ENCODE measurements around the gene CRISP1. TPM values are rescaled to one million over a fixed set of nuclear protein-coding genes. Genes with fewer than 3 reads are reported as not detected.
"Not testable (repeated sequence)": the region's sequence is repeated elsewhere in the genome, so short reads cannot be mapped to it uniquely, and the experiment has no call there.

CRISP1 gene
- total and polyA plus RNA-seq, 10 donors, result not detected

DNA sequence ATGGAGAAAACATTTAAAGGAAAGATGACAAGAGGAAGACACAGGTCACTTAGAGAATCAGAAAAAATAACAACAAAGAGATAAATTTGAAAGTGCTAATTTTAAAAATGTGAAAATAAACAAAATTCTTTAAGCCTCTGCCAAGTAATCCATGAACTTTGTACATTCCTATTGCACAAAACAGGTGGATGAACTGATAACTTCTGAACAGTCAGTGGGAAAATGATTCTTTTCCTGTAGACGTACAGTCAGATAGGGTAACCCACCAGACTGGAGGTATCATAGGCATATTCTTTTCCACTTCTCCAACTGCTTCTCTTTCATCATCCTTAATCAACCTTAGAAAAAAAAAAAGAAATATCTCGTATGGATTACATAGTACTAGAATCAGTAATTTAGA lies 36.5 kb upstream of the CRISP1 start:
- no peaks in the 10 kb centered on the region for H3K27me3 ChIP-seq (replicated peaks in 1 of 7)
- H3K27ac ChIP-seq, result no peak overlapping the region
- DNase-seq, result no peak
- intact Hi-C loops (cut with DNase I; ENCODE audit: low total_unique reads), result no loop called here
- no peaks in the 10 kb centered on the region for H3K9me3 ChIP-seq
- TF ChIP-seq POLR2AphosphoS5 (IDR thresholded peaks at IDR 0.05), result no peak
- TF ChIP-seq POLR2A (IDR thresholded peaks at IDR 0.05), result no peak
- TF ChIP-seq, protein P1, sequence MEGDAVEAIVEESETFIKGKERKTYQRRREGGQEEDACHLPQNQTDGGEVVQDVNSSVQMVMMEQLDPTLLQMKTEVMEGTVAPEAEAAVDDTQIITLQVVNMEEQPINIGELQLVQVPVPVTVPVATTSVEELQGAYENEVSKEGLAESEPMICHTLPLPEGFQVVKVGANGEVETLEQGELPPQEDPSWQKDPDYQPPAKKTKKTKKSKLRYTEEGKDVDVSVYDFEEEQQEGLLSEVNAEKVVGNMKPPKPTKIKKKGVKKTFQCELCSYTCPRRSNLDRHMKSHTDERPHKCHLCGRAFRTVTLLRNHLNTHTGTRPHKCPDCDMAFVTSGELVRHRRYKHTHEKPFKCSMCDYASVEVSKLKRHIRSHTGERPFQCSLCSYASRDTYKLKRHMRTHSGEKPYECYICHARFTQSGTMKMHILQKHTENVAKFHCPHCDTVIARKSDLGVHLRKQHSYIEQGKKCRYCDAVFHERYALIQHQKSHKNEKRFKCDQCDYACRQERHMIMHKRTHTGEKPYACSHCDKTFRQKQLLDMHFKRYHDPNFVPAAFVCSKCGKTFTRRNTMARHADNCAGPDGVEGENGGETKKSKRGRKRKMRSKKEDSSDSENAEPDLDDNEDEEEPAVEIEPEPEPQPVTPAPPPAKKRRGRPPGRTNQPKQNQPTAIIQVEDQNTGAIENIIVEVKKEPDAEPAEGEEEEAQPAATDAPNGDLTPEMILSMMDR (IDR thresholded peaks at IDR 0.05 in 8 of 11, conservative IDR thresholded peaks at IDR 0.05 in 3 of 11), result no peak
- 42 to 84% (median 70%) methylated on average over 2 of the region's 2 CpGs for WGBS, 5 donors
- H3K4me1 ChIP-seq, result no peaks in the 10 kb centered on the region
- H3K4me3 ChIP-seq, result no peak overlapping the region
- H3K36me3 ChIP-seq, result no peaks in the 10 kb centered on the region

DNA sequence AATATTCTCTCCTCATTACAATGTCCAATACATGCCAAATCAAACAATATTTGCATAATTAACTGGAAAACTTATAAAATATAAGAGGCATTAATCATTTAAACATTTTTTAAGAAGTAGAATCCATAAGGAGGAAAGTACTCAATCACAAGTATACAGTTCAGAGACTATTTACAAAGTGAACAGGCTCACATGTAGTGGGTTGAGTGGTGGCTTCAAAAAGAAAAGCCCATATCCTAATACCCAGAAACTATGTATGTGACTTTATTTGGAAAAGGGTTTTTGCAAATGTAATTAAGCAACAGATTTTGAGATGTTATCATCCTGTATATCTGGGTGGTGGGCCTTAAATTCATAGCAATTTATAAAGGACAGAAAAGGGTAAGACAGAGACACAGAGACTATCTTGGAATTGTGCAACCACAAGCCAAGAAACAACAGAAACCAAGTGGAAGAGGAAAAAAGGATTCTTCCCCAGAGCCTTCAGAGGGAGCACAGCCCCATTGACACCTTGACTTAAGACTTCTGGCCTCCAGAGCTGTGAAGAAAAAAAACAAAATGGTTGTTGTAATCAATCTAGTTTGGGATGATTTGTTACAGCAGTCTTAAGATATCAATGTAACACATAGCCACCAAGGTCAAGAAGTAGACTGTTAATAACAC lies 32.7 kb upstream of the CRISP1 start:
- intact Hi-C loops (cut with DNase I; ENCODE audit: low total_unique reads), result no loop called here
- Histone ChIP-seq H3K9me3 (peaks cover 0 to 20% (median 9%) of the 10 kb centered on the region in 8 donors), H3K27ac (no peak overlapping the region), H3K4me3 (no peak overlapping the region), H3K27me3 (replicated peaks in 1 of 7) (no peaks in the 10 kb centered on the region), H3K36me3 (no peaks in the 10 kb centered on the region), H3K4me1 (no peaks in the 10 kb centered on the region)
- TF ChIP-seq POLR2AphosphoS5 (IDR thresholded peaks at IDR 0.05), result no peak
- no peak for TF ChIP-seq POLR2A (IDR thresholded peaks at IDR 0.05)
- TF ChIP-seq, protein P1 (IDR thresholded peaks at IDR 0.05 in 8 of 11, conservative IDR thresholded peaks at IDR 0.05 in 3 of 11), result no peak
- DNase-seq, result no peak

DNA sequence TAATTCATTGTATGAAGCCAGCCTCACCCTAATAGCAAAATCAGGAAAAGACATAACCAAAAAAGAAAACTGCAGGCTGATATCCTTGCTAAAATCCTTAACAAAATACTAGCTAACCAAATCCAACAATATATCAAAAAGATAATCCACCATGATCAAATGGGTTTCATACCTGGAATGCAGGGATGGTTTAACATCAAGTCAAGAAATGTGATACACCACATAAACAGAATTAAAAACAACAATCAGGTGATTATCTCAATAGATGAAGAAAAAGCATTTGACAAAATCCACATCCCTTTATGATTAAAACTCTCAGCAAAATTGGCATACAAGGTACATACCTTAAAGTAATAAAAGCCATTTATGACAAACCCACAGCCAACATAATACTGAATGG lies 29.2 kb upstream of the CRISP1 start:
- H3K27me3 ChIP-seq (replicated peaks in 1 of 7); H3K4me3 ChIP-seq; H3K27ac ChIP-seq; intact Hi-C loops (cut with DNase I; ENCODE audit: low total_unique reads); H3K4me1 ChIP-seq; H3K36me3 ChIP-seq; DNase-seq: not testable (repeated sequence)
- peaks cover 0 to 21% (median 12%) of the 10 kb centered on the region in 8 donors for H3K9me3 ChIP-seq

DNA sequence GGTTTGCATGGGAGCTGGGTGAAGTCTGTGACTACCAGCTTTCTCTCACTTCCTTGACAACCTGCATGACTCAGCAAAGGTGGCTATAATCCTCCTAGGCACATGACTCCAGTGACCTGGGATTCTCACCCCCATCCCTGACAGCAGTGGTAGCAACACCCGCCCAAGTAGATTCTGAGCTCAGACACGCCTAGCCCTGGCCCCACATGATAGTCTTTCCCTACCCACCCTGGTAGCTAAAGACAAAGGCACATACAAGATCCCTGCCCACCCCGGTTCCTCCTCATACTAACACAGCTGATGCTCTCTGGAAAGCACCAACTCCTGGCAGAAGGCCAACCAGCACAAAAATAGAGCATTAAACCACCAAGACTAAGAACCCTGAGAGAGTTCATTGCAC lies 25.9 kb upstream of the CRISP1 start:
- DNase-seq, result no peak
- no peak for TF ChIP-seq POLR2A (IDR thresholded peaks at IDR 0.05)
- TF ChIP-seq POLR2AphosphoS5 (IDR thresholded peaks at IDR 0.05), result no peak
- Histone ChIP-seq H3K4me1 (no peaks in the 10 kb centered on the region), H3K9me3 (peaks cover 0 to 30% (median 12%) of the 10 kb centered on the region in 8 donors), H3K4me3 (no peak overlapping the region), H3K36me3 (no peaks in the 10 kb centered on the region), H3K27me3 (replicated peaks in 1 of 7) (no peaks in the 10 kb centered on the region), H3K27ac (no peak overlapping the region)
- 74 to 89% (median 83%) methylated on average over 3 of the region's 3 CpGs for WGBS, 5 donors
- intact Hi-C loops (cut with DNase I; ENCODE audit: low total_unique reads), result no loop called here

DNA sequence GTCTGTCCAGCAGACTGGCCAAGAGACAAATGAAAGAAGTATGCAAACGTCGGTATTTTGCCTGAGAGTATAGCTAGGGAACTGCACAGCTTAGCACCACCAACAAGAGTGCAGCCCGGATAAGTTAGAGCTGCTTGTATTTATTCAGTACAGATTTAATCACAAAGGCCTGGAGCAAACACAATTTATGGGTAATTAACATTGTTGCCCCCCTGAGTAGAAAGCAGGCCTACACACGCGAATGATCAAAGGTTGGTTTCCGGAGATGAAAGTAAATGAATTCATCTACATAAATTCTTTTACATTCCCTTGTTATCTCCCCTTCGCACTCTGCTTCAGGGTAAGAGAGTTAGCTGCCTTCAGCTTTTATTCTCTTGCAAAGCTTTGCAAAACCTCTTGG lies 24.7 kb upstream of the CRISP1 start:
- Histone ChIP-seq H3K4me3 (no peak overlapping the region), H3K4me1 (no peaks in the 10 kb centered on the region), H3K27ac (no peak overlapping the region), H3K36me3 (no peaks in the 10 kb centered on the region), H3K9me3 (peaks cover 0 to 25% (median 12%) of the 10 kb centered on the region in 8 donors), H3K27me3 (replicated peaks in 1 of 7) (no peaks in the 10 kb centered on the region)
- 58 to 75% (median 65%) methylated on average over 7 of the region's 7 CpGs for WGBS, 5 donors
- TF ChIP-seq POLR2A (IDR thresholded peaks at IDR 0.05) (no peak), POLR2AphosphoS5 (IDR thresholded peaks at IDR 0.05) (no peak)
- TF ChIP-seq, protein P1 (IDR thresholded peaks at IDR 0.05 in 8 of 11, conservative IDR thresholded peaks at IDR 0.05 in 3 of 11), result no peak
- no peak for DNase-seq
- intact Hi-C loops (cut with DNase I; ENCODE audit: low total_unique reads), result no loop called here

Measured in spleen (tissue), 11 donors.